GM23338 (cell line): ENCODE data around the gene SZT2. TPM values are rescaled to one million over a fixed set of nuclear protein-coding genes. Genes with fewer than 3 reads are reported as not detected.
"Not testable (repeated sequence)": the region's sequence is repeated elsewhere in the genome, so short reads cannot be mapped to it uniquely, and the experiment has no call there.

Experiments used
- ATAC-seq: fragments of 200-7000 bp; cut with Tn5 transposase; 3 replicates; pipeline ENCODE4 v1.9.1; 2020
- DNase-seq: peaks from one replicate; pipeline ENCODE4 v3.0.0-alpha.2; 2015; ENCODE audit warnings: low spot score
- H2AFZ ChIP-seq: fragments of 200-600 bp; sonication (generic); 2 replicates; pipeline ENCODE4 v1.8.0; 2016; ENCODE audit warnings: antibody characterized with exemption, mild to moderate bottlenecking, moderate library complexity
- H3F3A ChIP-seq: fragments of 200-600 bp; sonication (generic); replicated peaks from 2 replicates; pipeline ENCODE4 v1.8.0; 2017; ENCODE audit warnings: antibody characterized with exemption, mixed run types, low read depth
- H3K27ac ChIP-seq: fragments of 200-600 bp; sonication (generic); 2 replicates; pipeline ENCODE4 v1.6.1; 2016; ENCODE audit warnings: low read depth
- H3K27me3 ChIP-seq: fragments of 200-600 bp; sonication (generic); 2 replicates; pipeline ENCODE4 v1.8.0; 2016; ENCODE audit warnings: mild to moderate bottlenecking, mixed run types, moderate library complexity; ENCODE audit not compliant: insufficient read depth
- H3K36me3 ChIP-seq: fragments of 200-600 bp; sonication (generic); 2 replicates; pipeline ENCODE4 v1.8.0; 2016; ENCODE audit warnings: mild to moderate bottlenecking; ENCODE audit not compliant: insufficient read depth
- H3K4me1 ChIP-seq: fragments of 200-600 bp; sonication (generic); 2 replicates; pipeline ENCODE4 v1.8.0; 2016; ENCODE audit warnings: mild to moderate bottlenecking, moderate library complexity; ENCODE audit not compliant: insufficient read depth
- H3K4me2 ChIP-seq: fragments of 200-600 bp; sonication (generic); 2 replicates; pipeline ENCODE4 v1.7.1; 2017; ENCODE audit warnings: mixed run types
- H3K4me3 ChIP-seq: fragments of 200-600 bp; sonication (generic); 2 replicates; pipeline ENCODE4 v1.6.1; 2016; ENCODE audit warnings: mixed run types
- H3K79me2 ChIP-seq: fragments of 200-600 bp; sonication (generic); replicated peaks from 2 replicates; pipeline ENCODE4 v1.8.0; 2017; ENCODE audit warnings: mild to moderate bottlenecking; ENCODE audit not compliant: insufficient read depth
- H3K9me2 ChIP-seq: fragments of 200-600 bp; sonication (generic); 2 replicates; pipeline ENCODE4 v1.8.0; 2017; ENCODE audit not compliant: insufficient read depth
- H4K20me1 ChIP-seq: fragments of 200-600 bp; sonication (generic); replicated peaks from 2 replicates; pipeline ENCODE4 v1.8.0; 2017; ENCODE audit warnings: mild to moderate bottlenecking; ENCODE audit not compliant: insufficient read depth
- H3K27ac Mint-ChIP-seq: 2 replicates; pipeline ENCODE4 v1.8.0; 2020; ENCODE audit warnings: inconsistent platforms, mild to moderate bottlenecking, moderate library complexity, mixed read lengths
- H3K27me3 Mint-ChIP-seq: 3 replicates; pipeline ENCODE4 v1.8.0; 2022; ENCODE audit warnings: low read depth, mild to moderate bottlenecking, moderate library complexity, mixed read lengths, inconsistent platforms; ENCODE audit not compliant: insufficient read depth, poor library complexity
- H3K36me3 Mint-ChIP-seq: 3 replicates; pipeline ENCODE4 v1.8.0; 2021; ENCODE audit warnings: low read depth, mild to moderate bottlenecking, inconsistent platforms, moderate library complexity, mixed read lengths
- H3K4me1 Mint-ChIP-seq: 3 replicates; pipeline ENCODE4 v1.8.0; 2020; ENCODE audit warnings: mild to moderate bottlenecking, inconsistent platforms, mixed read lengths
- H3K4me3 Mint-ChIP-seq: 3 replicates; pipeline ENCODE4 v1.8.0; 2021; ENCODE audit warnings: moderate library complexity, mild to moderate bottlenecking, inconsistent platforms, mixed read lengths
- H3K9me3 Mint-ChIP-seq: 3 replicates; pipeline ENCODE4 v1.8.0; 2020; ENCODE audit warnings: moderate library complexity, mild to moderate bottlenecking, inconsistent platforms, mixed read lengths
- CREB1 ChIP-seq: fragments of 250-450 bp; sonication (Bioruptor Pico); IDR thresholded peaks from 2 replicates; pipeline ENCODE4 v1.5.0; 2020; ENCODE audit warnings: low read depth, mild to moderate bottlenecking, moderate library complexity
- POLR2AphosphoS5 ChIP-seq: IDR thresholded peaks from 2 replicates; pipeline ENCODE4 v1.6.1; 2016; ENCODE audit warnings: antibody characterized with exemption, low read depth
- polyA plus RNA-seq: library from polyadenylated mRNA; unstranded; fragments of >200 nt; fragmentation: Nextera tagmentation; extraction: Ambion mirVana; gene quantifications from 2 replicates; pipeline ENCODE4 v1.2.1, GENCODE V29; 2016
- total RNA-seq: library from RNA; depleted of rRNA; stranded (reverse); fragments of >200 nt; shearing (Covaris generic); gene quantifications from 2 replicates; pipeline ENCODE4 v1.2.3, GENCODE V29; 2014
- TF ChIP-seq, protein P1 (sequence below), 2 experiments: fragments of 200-600 bp in 1 of 2; sonication (generic) in 1 of 2; conservative IDR thresholded peaks; 2 replicates each; pipeline versions ENCODE4 v1.5.1 to v1.6.1; 2016 to 2017; ENCODE audit warnings: antibody characterized with exemption in 2 of 2, low read depth in 2 of 2, mild to moderate bottlenecking in 2 of 2, moderate library complexity in 1 of 2
- TF ChIP-seq, protein P2 (sequence below): fragments of 250-450 bp; sonication (Bioruptor Pico); IDR thresholded peaks from 2 replicates; pipeline ENCODE4 v1.5.0; 2020; ENCODE audit warnings: mild to moderate bottlenecking, moderate library complexity
- TF ChIP-seq, protein P3 (sequence below): IDR thresholded peaks from one replicate; pipeline ENCODE4 v1.6.1; 2018; ENCODE audit warnings: antibody characterized with exemption; ENCODE audit not compliant: unreplicated experiment

The SZT2 gene
- total and polyA plus RNA-seq, 2 experiments from 2014 or later = 4.1 to 16.1 TPM

DNA sequence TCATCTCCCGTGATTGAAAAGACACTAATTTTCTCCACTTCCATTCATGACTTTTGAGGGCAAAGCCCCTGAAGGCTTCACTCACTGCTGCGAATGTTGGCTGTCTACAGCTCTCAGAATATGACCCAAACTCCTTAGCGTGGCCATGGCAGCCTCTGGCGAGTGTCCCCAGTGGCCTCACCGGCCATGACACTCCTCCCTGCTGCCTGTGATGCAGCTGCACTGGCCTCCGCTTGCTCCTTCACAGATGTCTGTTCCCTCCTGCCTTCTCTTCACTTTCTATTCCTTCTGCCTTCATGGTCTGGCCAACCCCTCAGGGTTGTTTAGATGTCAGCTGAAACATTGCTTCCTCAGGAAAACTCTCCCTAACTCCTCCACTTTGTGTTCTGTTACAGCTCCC lies 110.2 kb downstream of the SZT2 start:
- H3K27ac Mint-ChIP-seq = no peak overlapping the region
- H3K4me2 ChIP-seq = no peak overlapping the region
- no peaks in the 10 kb centered on the region for H3K36me3 ChIP-seq
- peaks cover 5% of the 10 kb centered on the region for H3K36me3 Mint-ChIP-seq
- no peaks in the 10 kb centered on the region for H3K79me2 ChIP-seq
- H3K27ac ChIP-seq = no peak overlapping the region
- H2AFZ ChIP-seq = no peak overlapping the region
- peaks cover 1% of the 10 kb centered on the region for H3K4me1 ChIP-seq
- no peak overlapping the region for H3K4me3 Mint-ChIP-seq
- no peak overlapping the region for H3K4me3 ChIP-seq
- no peaks in the 10 kb centered on the region for H3K27me3 ChIP-seq
- no peaks in the 10 kb centered on the region for H3K9me2 ChIP-seq
- TF ChIP-seq, protein P1, sequence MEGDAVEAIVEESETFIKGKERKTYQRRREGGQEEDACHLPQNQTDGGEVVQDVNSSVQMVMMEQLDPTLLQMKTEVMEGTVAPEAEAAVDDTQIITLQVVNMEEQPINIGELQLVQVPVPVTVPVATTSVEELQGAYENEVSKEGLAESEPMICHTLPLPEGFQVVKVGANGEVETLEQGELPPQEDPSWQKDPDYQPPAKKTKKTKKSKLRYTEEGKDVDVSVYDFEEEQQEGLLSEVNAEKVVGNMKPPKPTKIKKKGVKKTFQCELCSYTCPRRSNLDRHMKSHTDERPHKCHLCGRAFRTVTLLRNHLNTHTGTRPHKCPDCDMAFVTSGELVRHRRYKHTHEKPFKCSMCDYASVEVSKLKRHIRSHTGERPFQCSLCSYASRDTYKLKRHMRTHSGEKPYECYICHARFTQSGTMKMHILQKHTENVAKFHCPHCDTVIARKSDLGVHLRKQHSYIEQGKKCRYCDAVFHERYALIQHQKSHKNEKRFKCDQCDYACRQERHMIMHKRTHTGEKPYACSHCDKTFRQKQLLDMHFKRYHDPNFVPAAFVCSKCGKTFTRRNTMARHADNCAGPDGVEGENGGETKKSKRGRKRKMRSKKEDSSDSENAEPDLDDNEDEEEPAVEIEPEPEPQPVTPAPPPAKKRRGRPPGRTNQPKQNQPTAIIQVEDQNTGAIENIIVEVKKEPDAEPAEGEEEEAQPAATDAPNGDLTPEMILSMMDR (conservative IDR thresholded peaks at IDR 0.05; ENCODE audit: low read depth in 2 of 2) = 0 out of 4 replicates have a peak, but pooled peaks of 1 of the 2 experiments have one; percentile 15
- no peak for TF ChIP-seq POLR2AphosphoS5
- ATAC-seq (peak; percentile 61), DNase-seq (peak; percentile 25)
- H3F3A ChIP-seq = no peaks in the 10 kb centered on the region
- H3K9me3 Mint-ChIP-seq = peaks cover 13% of the 10 kb centered on the region
- H3K4me1 Mint-ChIP-seq = peaks cover 7% of the 10 kb centered on the region
- H4K20me1 ChIP-seq = no peaks in the 10 kb centered on the region
- H3K27me3 Mint-ChIP-seq = peaks cover 6% of the 10 kb centered on the region

DNA sequence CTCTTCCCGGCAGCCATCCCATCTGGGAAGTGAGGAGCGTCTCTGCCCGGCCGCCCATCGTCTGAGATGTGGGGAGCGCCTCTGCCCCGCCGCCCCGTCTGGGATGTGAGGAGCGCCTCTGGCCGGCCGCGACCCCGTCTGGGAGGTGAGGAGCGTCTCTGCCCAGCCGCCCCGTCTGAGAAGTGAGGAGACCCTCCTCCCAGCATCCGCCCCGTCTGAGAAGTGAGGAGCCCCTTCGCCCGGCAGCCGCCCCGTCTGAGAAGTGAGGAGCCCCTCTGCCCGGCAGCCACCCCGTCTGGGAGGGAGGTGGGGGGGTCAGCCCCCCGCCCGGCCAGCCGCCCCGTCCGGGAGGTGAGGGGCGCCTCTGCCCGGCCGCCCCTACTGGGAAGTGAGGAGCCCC lies 112.1 kb downstream of the SZT2 start:
- not testable (repeated sequence) for H4K20me1 ChIP-seq, H3K9me2 ChIP-seq, H3K27me3 Mint-ChIP-seq, H3K4me3 Mint-ChIP-seq, H3K36me3 ChIP-seq, DNase-seq, H3K27ac ChIP-seq, H3F3A ChIP-seq, ATAC-seq, H3K4me3 ChIP-seq, H3K27ac Mint-ChIP-seq, H3K36me3 Mint-ChIP-seq, H3K4me1 ChIP-seq, H3K4me1 Mint-ChIP-seq, H3K27me3 ChIP-seq, H3K79me2 ChIP-seq, H2AFZ ChIP-seq, H3K4me2 ChIP-seq
- peaks cover 13% of the 10 kb centered on the region for H3K9me3 Mint-ChIP-seq

DNA sequence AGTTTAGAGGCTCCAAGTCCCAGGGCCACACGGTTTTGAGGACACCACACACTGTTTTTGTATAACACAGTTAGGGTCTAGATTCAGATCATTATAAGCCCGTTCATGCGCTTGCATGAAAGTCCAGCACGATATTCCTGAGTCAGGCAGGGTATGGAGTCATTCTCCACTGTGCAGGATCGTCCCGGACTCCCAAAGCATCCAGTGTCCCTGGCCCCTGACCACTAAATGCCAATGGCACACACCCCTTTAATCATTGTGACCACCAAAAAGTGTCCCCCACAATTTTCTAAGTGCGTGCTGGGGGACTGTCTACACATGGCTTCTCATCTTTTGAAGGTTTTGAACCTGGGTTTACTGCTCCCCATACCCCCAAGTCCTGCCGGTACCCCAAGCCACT lies 113.8 kb downstream of the SZT2 start:
- Mint-ChIP-seq H3K9me3 (peaks cover 13% of the 10 kb centered on the region), H3K36me3 (peaks cover 5% of the 10 kb centered on the region), H3K27me3 (peaks cover 8% of the 10 kb centered on the region), H3K4me3 (no peak overlapping the region), H3K4me1 (0 out of 3 replicates have a peak, but pooled peaks cover 3% of the 10 kb centered on the region), H3K27ac (no peak overlapping the region)
- Histone ChIP-seq H3K9me2 (no peaks in the 10 kb centered on the region), H3K27me3 (no peaks in the 10 kb centered on the region), H3K36me3 (no peaks in the 10 kb centered on the region), H3K27ac (no peak overlapping the region), H2AFZ (no peak overlapping the region), H3K4me1 (no peaks in the 10 kb centered on the region), H3F3A (no peaks in the 10 kb centered on the region), H3K4me2 (no peak overlapping the region), H3K79me2 (no peaks in the 10 kb centered on the region), H4K20me1 (no peaks in the 10 kb centered on the region), H3K4me3 (no peak overlapping the region)
- DNase-seq = no peak
- ATAC-seq = no peak
- TF ChIP-seq CREB1 = no peak
- TF ChIP-seq, protein P2, sequence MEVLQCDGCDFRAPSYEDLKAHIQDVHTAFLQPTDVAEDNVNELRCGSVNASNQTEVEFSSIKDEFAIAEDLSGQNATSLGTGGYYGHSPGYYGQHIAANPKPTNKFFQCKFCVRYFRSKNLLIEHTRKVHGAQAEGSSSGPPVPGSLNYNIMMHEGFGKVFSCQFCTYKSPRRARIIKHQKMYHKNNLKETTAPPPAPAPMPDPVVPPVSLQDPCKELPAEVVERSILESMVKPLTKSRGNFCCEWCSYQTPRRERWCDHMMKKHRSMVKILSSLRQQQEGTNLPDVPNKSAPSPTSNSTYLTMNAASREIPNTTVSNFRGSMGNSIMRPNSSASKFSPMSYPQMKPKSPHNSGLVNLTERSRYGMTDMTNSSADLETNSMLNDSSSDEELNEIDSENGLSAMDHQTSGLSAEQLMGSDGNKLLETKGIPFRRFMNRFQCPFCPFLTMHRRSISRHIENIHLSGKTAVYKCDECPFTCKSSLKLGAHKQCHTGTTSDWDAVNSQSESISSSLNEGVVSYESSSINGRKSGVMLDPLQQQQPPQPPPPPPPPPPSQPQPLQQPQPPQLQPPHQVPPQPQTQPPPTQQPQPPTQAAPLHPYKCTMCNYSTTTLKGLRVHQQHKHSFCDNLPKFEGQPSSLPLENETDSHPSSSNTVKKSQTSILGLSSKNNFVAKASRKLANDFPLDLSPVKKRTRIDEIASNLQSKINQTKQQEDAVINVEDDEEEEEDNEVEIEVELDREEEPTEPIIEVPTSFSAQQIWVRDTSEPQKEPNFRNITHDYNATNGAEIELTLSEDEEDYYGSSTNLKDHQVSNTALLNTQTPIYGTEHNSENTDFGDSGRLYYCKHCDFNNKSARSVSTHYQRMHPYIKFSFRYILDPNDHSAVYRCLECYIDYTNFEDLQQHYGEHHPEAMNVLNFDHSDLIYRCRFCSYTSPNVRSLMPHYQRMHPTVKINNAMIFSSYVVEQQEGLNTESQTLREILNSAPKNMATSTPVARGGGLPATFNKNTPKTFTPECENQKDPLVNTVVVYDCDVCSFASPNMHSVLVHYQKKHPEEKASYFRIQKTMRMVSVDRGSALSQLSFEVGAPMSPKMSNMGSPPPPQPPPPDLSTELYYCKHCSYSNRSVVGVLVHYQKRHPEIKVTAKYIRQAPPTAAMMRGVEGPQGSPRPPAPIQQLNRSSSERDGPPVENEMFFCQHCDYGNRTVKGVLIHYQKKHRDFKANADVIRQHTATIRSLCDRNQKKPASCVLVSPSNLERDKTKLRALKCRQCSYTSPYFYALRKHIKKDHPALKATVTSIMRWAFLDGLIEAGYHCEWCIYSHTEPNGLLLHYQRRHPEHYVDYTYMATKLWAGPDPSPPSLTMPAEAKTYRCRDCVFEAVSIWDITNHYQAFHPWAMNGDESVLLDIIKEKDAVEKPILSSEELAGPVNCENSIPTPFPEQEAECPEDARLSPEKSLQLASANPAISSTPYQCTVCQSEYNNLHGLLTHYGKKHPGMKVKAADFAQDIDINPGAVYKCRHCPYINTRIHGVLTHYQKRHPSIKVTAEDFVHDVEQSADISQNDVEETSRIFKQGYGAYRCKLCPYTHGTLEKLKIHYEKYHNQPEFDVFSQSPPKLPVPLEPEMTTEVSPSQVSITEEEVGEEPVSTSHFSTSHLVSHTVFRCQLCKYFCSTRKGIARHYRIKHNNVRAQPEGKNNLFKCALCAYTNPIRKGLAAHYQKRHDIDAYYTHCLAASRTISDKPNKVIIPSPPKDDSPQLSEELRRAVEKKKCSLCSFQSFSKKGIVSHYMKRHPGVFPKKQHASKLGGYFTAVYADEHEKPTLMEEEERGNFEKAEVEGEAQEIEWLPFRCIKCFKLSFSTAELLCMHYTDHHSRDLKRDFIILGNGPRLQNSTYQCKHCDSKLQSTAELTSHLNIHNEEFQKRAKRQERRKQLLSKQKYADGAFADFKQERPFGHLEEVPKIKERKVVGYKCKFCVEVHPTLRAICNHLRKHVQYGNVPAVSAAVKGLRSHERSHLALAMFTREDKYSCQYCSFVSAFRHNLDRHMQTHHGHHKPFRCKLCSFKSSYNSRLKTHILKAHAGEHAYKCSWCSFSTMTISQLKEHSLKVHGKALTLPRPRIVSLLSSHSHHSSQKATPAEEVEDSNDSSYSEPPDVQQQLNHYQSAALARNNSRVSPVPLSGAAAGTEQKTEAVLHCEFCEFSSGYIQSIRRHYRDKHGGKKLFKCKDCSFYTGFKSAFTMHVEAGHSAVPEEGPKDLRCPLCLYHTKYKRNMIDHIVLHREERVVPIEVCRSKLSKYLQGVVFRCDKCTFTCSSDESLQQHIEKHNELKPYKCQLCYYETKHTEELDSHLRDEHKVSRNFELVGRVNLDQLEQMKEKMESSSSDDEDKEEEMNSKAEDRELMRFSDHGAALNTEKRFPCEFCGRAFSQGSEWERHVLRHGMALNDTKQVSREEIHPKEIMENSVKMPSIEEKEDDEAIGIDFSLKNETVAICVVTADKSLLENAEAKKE (CRISPR knock-in tag) = no peak
- TF ChIP-seq, protein P3, sequence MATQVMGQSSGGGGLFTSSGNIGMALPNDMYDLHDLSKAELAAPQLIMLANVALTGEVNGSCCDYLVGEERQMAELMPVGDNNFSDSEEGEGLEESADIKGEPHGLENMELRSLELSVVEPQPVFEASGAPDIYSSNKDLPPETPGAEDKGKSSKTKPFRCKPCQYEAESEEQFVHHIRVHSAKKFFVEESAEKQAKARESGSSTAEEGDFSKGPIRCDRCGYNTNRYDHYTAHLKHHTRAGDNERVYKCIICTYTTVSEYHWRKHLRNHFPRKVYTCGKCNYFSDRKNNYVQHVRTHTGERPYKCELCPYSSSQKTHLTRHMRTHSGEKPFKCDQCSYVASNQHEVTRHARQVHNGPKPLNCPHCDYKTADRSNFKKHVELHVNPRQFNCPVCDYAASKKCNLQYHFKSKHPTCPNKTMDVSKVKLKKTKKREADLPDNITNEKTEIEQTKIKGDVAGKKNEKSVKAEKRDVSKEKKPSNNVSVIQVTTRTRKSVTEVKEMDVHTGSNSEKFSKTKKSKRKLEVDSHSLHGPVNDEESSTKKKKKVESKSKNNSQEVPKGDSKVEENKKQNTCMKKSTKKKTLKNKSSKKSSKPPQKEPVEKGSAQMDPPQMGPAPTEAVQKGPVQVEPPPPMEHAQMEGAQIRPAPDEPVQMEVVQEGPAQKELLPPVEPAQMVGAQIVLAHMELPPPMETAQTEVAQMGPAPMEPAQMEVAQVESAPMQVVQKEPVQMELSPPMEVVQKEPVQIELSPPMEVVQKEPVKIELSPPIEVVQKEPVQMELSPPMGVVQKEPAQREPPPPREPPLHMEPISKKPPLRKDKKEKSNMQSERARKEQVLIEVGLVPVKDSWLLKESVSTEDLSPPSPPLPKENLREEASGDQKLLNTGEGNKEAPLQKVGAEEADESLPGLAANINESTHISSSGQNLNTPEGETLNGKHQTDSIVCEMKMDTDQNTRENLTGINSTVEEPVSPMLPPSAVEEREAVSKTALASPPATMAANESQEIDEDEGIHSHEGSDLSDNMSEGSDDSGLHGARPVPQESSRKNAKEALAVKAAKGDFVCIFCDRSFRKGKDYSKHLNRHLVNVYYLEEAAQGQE = no peak
